GM10248 (cell line): Measurements from ENCODE around the gene PRKAG3.

Experiments
- CTCF ChIA-PET: fragments of 300-600 bp; sonication (Branson Sonifier 250); formaldehyde crosslinking; extraction: SDS; loops from one replicate; lab custom pipeline; 2021; ENCODE audit warnings: antibody characterized with exemption; lab: Yijun Ruan, JAX
- POLR2A ChIA-PET: fragments of 350-650 bp; sonication (Branson Sonifier 250); formaldehyde crosslinking; extraction: SDS; loops from one replicate; lab custom pipeline; 2020; ENCODE audit warnings: antibody characterized with exemption; lab: Yijun Ruan, JAX
- DNase-seq: peaks from one replicate; pipeline ENCODE4 v3.0.0; 2012; ENCODE audit errors: extremely low spot score
- CTCF ChIP-seq: IDR thresholded peaks from 2 replicates; pipeline ENCODE4 v1.5.1; 2012; ENCODE audit warnings: mild to moderate bottlenecking, low read depth; ENCODE audit errors: extremely low read depth, missing control alignments, control extremely low read depth

Gene PRKAG3

GRCh38 chr2:218785103-218785502, 46.5 kb downstream of the PRKAG3 start:
- no peak for TF ChIP-seq CTCF
- ChIA-PET POLR2A (no interaction called here), CTCF (interaction anchor here (1.6 kb wide), 2 partner anchors 63 to 113 kb away, joined by 3 to 4 read pairs; no protein-coding TSS in a partner anchor)
- DNase-seq, result no peak

- CTCF ChIA-PET, result no interaction called here
- TF ChIP-seq CTCF, result no peak
- POLR2A ChIA-PET, result no interaction called here
- DNase-seq, result no peak
These were observed 47.9 kb downstream of the PRKAG3 start for GRCh38 chr2:218783688-218784087.

GRCh38 chr2:218782528-218782844, 49.1 kb downstream of the PRKAG3 start:
- no peak for DNase-seq
- no peak for TF ChIP-seq CTCF
- POLR2A ChIA-PET, result no interaction called here
- CTCF ChIA-PET, result no interaction called here

- POLR2A ChIA-PET, result no interaction called here
- TF ChIP-seq CTCF, result no peak
- DNase-seq, result peak; percentile 32
- CTCF ChIA-PET, result no interaction called here
These were observed 49.7 kb downstream of the PRKAG3 start, which contains the start of gene CYP27A1 for GRCh38 chr2:218781691-218782527. TSS of gene CYP27A1 (plus strand) at chr2:218782147. CDS start at chr2:218782183, 36 bp downstream.

- ChIA-PET CTCF (no interaction called here), POLR2A (no interaction called here)
- DNase-seq, result no peak
- TF ChIP-seq CTCF, result no peak
These were observed 50.5 kb downstream of the PRKAG3 start for GRCh38 chr2:218780851-218781690.

GRCh38 chr2:218780046-218780445, 51.6 kb downstream of the PRKAG3 start:
- no peak for TF ChIP-seq CTCF
- CTCF ChIA-PET, result no interaction called here
- DNase-seq, result peak; percentile 28
- POLR2A ChIA-PET, result no interaction called here
